Measurements from ENCODE around the gene TOGARAM1.
A peak's percentile ranks its signal among the peaks of the same experiment; 100 is the strongest.

Gene TOGARAM1

GRCh38 chr14:45015133-45015532 lies 53.1 kb downstream of the TOGARAM1 start (continued):
- TF ChIP-seq ZNF843 (tag by site-specific recombination; IDR thresholded peaks at IDR 0.05) (no peak), ZNF24 (tag by site-specific recombination; IDR thresholded peaks at IDR 0.05) (no peak), ZNF777 (tag by site-specific recombination; IDR thresholded peaks at IDR 0.05; ENCODE audit: borderline replicate concordance) (no peak), ZNF521 (tag by site-specific recombination; IDR thresholded peaks at IDR 0.05) (no peak), ZNF510 (tag by site-specific recombination; IDR thresholded peaks at IDR 0.05; ENCODE audit: insufficient replicate concordance) (no peak), ZNF645 (tag by site-specific recombination; IDR thresholded peaks at IDR 0.05) (no peak), REPIN1 (tag by site-specific recombination; IDR thresholded peaks at IDR 0.05; ENCODE audit: low read depth) (no peak), ZNF677 (tag by site-specific recombination; IDR thresholded peaks at IDR 0.05) (no peak), ZNF473 (tag by site-specific recombination; IDR thresholded peaks at IDR 0.05) (no peak), WT1 (tag by site-specific recombination; IDR thresholded peaks at IDR 0.05) (no peak), ZXDB (tag by site-specific recombination; IDR thresholded peaks at IDR 0.05) (0 out of 2 replicates have a peak, but pooled peaks have one; percentile 39), RBAK (tag by site-specific recombination; IDR thresholded peaks at IDR 0.05) (no peak), PRDM4 (tag by site-specific recombination; IDR thresholded peaks at IDR 0.05) (no peak), ZNF19 (tag by site-specific recombination; IDR thresholded peaks at IDR 0.05; ENCODE audit: low read depth) (no peak), MZF1 (tag by site-specific recombination; IDR thresholded peaks at IDR 0.05; ENCODE audit: borderline replicate concordance) (no peak; the same call in 1 of the 2 replicates), ZNF16 (tag by site-specific recombination; IDR thresholded peaks at IDR 0.05; ENCODE audit: low read depth) (no peak), ZNF26 (tag by site-specific recombination; IDR thresholded peaks at IDR 0.05) (no peak), ZNF654 (tag by site-specific recombination; IDR thresholded peaks at IDR 0.05; ENCODE audit: low read depth) (0 out of 2 replicates have a peak, but pooled peaks have one; percentile 8), ZNF747 (tag by site-specific recombination; IDR thresholded peaks at IDR 0.05) (no peak), ZNF530 (tag by site-specific recombination; IDR thresholded peaks at IDR 0.05; ENCODE audit: low read depth) (no peak), ZBTB21 (tag by site-specific recombination; IDR thresholded peaks at IDR 0.05) (no peak), ZNF221 (tag by site-specific recombination; IDR thresholded peaks at IDR 0.05; ENCODE audit: borderline replicate concordance) (no peak), ZNF501 (tag by site-specific recombination; IDR thresholded peaks at IDR 0.05) (peak; percentile 48; the same call in 1 of the 2 replicates)
- TF ChIP-seq, protein P1, sequence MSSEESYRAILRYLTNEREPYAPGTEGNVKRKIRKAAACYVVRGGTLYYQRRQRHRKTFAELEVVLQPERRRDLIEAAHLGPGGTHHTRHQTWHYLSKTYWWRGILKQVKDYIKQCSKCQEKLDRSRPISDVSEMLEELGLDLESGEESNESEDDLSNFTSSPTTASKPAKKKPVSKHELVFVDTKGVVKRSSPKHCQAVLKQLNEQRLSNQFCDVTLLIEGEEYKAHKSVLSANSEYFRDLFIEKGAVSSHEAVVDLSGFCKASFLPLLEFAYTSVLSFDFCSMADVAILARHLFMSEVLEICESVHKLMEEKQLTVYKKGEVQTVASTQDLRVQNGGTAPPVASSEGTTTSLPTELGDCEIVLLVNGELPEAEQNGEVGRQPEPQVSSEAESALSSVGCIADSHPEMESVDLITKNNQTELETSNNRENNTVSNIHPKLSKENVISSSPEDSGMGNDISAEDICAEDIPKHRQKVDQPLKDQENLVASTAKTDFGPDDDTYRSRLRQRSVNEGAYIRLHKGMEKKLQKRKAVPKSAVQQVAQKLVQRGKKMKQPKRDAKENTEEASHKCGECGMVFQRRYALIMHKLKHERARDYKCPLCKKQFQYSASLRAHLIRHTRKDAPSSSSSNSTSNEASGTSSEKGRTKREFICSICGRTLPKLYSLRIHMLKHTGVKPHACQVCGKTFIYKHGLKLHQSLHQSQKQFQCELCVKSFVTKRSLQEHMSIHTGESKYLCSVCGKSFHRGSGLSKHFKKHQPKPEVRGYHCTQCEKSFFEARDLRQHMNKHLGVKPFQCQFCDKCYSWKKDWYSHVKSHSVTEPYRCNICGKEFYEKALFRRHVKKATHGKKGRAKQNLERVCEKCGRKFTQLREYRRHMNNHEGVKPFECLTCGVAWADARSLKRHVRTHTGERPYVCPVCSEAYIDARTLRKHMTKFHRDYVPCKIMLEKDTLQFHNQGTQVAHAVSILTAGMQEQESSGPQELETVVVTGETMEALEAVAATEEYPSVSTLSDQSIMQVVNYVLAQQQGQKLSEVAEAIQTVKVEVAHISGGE (tag by site-specific recombination; conservative IDR thresholded peaks at IDR 0.05; ENCODE audit: low read depth): peak; percentile 75
- TF ChIP-seq, protein P2, sequence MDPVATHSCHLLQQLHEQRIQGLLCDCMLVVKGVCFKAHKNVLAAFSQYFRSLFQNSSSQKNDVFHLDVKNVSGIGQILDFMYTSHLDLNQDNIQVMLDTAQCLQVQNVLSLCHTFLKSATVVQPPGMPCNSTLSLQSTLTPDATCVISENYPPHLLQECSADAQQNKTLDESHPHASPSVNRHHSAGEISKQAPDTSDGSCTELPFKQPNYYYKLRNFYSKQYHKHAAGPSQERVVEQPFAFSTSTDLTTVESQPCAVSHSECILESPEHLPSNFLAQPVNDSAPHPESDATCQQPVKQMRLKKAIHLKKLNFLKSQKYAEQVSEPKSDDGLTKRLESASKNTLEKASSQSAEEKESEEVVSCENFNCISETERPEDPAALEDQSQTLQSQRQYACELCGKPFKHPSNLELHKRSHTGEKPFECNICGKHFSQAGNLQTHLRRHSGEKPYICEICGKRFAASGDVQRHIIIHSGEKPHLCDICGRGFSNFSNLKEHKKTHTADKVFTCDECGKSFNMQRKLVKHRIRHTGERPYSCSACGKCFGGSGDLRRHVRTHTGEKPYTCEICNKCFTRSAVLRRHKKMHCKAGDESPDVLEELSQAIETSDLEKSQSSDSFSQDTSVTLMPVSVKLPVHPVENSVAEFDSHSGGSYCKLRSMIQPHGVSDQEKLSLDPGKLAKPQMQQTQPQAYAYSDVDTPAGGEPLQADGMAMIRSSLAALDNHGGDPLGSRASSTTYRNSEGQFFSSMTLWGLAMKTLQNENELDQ (tag by site-specific recombination; IDR thresholded peaks at IDR 0.05; ENCODE audit: low read depth): no peak
- TF ChIP-seq, protein P3, sequence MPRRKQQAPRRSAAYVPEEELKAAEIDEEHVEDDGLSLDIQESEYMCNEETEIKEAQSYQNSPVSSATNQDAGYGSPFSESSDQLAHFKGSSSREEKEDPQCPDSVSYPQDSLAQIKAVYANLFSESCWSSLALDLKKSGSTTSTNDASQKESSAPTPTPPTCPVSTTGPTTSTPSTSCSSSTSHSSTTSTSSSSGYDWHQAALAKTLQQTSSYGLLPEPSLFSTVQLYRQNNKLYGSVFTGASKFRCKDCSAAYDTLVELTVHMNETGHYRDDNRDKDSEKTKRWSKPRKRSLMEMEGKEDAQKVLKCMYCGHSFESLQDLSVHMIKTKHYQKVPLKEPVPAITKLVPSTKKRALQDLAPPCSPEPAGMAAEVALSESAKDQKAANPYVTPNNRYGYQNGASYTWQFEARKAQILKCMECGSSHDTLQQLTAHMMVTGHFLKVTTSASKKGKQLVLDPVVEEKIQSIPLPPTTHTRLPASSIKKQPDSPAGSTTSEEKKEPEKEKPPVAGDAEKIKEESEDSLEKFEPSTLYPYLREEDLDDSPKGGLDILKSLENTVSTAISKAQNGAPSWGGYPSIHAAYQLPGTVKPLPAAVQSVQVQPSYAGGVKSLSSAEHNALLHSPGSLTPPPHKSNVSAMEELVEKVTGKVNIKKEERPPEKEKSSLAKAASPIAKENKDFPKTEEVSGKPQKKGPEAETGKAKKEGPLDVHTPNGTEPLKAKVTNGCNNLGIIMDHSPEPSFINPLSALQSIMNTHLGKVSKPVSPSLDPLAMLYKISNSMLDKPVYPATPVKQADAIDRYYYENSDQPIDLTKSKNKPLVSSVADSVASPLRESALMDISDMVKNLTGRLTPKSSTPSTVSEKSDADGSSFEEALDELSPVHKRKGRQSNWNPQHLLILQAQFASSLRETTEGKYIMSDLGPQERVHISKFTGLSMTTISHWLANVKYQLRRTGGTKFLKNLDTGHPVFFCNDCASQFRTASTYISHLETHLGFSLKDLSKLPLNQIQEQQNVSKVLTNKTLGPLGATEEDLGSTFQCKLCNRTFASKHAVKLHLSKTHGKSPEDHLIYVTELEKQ (tag by site-specific recombination; IDR thresholded peaks at IDR 0.05; ENCODE audit: borderline replicate concordance): no peak
